ENCODE data around the gene A3GALT2.

A3GALT2 gene

GRCh38 chr1:33320619-33321165 is at the start of gene A3GALT2:
TSS of gene A3GALT2 (minus strand) at chr1:33321098. CDS start at chr1:33321098, 0 bp downstream.
- CTCF ChIA-PET: interaction anchor here (1.1 to 3.4 kb wide), 4 partner anchors 25 to 153 kb away, joined by 3 to 26 read pairs (median 6); no protein-coding TSS in a partner anchor
- TF ChIP-seq, protein P1, sequence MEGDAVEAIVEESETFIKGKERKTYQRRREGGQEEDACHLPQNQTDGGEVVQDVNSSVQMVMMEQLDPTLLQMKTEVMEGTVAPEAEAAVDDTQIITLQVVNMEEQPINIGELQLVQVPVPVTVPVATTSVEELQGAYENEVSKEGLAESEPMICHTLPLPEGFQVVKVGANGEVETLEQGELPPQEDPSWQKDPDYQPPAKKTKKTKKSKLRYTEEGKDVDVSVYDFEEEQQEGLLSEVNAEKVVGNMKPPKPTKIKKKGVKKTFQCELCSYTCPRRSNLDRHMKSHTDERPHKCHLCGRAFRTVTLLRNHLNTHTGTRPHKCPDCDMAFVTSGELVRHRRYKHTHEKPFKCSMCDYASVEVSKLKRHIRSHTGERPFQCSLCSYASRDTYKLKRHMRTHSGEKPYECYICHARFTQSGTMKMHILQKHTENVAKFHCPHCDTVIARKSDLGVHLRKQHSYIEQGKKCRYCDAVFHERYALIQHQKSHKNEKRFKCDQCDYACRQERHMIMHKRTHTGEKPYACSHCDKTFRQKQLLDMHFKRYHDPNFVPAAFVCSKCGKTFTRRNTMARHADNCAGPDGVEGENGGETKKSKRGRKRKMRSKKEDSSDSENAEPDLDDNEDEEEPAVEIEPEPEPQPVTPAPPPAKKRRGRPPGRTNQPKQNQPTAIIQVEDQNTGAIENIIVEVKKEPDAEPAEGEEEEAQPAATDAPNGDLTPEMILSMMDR (IDR thresholded peaks at IDR 0.05; ENCODE audit: insufficient read depth, low read length, missing control alignments): no peak

GRCh38 chr1:33370301-33370700 is 49.4 kb upstream of the A3GALT2 start:
- H3K4me3 ChIP-seq (ENCODE audit: low read depth, low read length): no peak overlapping the region
- TF ChIP-seq, protein P1 (IDR thresholded peaks at IDR 0.05; ENCODE audit: insufficient read depth, low read length, missing control alignments): no peak
- ChIA-PET POLR2A (no interaction called here), CTCF (interaction anchor here (0.8 to 11.9 kb wide), 12 partner anchors 8 to 152 kb away, joined by 3 to 203 read pairs (median 4); partner anchors contain the start of gene ZSCAN20)
- DNase-seq (ENCODE audit: low read depth, low spot score): no peak

More at GRCh38 chr1:33320619-33321165, at the start of gene A3GALT2:
- POLR2A ChIA-PET: interaction anchor here (0.6 to 1.6 kb wide), 3 partner anchors 19 to 363 kb away, joined by 3 to 6 read pairs (median 3); no protein-coding TSS in a partner anchor
- H3K4me3 ChIP-seq (ENCODE audit: low read depth, low read length): no peak within 1 kb of the TSS
- no peak for DNase-seq (ENCODE audit: low read depth, low spot score)

GRCh38 chr1:33369764-33370163 is 48.9 kb upstream of the A3GALT2 start:
- no peak for DNase-seq (ENCODE audit: low read depth, low spot score)
- ChIA-PET CTCF (interaction anchor here (0.9 to 11.9 kb wide), 13 partner anchors 8 to 100 kb away, joined by 3 to 203 read pairs (median 6); partner anchors contain the start of gene ZSCAN20), POLR2A (no interaction called here)
- TF ChIP-seq, protein P1 (IDR thresholded peaks at IDR 0.05; ENCODE audit: insufficient read depth, low read length, missing control alignments): no peak
- no peak overlapping the region for H3K4me3 ChIP-seq (ENCODE audit: low read depth, low read length)

DNA sequence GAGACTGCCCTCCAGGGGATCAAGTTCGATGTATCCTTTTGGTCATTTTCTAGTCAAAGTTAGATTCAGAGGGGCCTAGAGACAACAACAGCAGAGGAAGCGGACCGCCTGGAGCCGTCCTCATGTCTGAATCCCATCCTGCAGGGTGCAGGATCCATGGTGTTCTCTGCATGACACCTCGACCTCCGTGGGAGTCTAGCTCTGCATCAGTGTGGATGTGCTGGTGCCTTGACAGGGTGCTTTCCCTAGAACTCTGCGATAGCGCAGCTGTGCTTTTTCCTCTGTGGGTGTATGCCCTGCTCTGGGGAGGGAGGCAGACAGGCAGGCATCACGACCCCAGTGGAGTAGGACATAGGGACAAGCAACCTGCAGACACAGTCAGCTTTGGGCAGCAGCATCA is 48.2 kb upstream of the A3GALT2 start:
- DNase-seq (ENCODE audit: low read depth, low spot score): no peak
- ChIA-PET POLR2A (no interaction called here), CTCF (interaction anchor here (0.7 to 11.9 kb wide), 13 partner anchors 10 to 101 kb away, joined by 3 to 203 read pairs (median 7); partner anchors contain the start of gene ZSCAN20)
- H3K4me3 ChIP-seq (ENCODE audit: low read depth, low read length): no peak overlapping the region
- TF ChIP-seq, protein P1 (IDR thresholded peaks at IDR 0.05; ENCODE audit: insufficient read depth, low read length, missing control alignments): no peak

- H3K4me3 ChIP-seq (ENCODE audit: low read depth, low read length): no peak overlapping the region
- TF ChIP-seq, protein P1 (IDR thresholded peaks at IDR 0.05; ENCODE audit: insufficient read depth, low read length, missing control alignments): no peak
- POLR2A ChIA-PET: no interaction called here
- CTCF ChIA-PET: interaction anchor here (0.7 to 11.9 kb wide), 15 partner anchors 8 to 101 kb away, joined by 3 to 203 read pairs (median 7); partner anchors contain the start of gene ZSCAN20
- DNase-seq (ENCODE audit: low read depth, low spot score): no peak
Observed at GRCh38 chr1:33368431-33368830, 47.5 kb upstream of the A3GALT2 start.
